ENCODE data around the gene ENTPD1. TPM values are rescaled to one million over a fixed set of nuclear protein-coding genes. Genes with fewer than 3 reads are reported as not detected.

Gene ENTPD1
- total and polyA plus RNA-seq, 9 of the 15 experiments (the other 6 are each of a cell fraction or from before 2014, with no cell fraction given): 0.07 to 1.5 (median 0.37) TPM

- TF ChIP-seq CHD7 (IDR thresholded peaks at IDR 0.05; ENCODE audit: low read depth, low read length) (no peak), RFX1 (IDR thresholded peaks at IDR 0.05) (no peak)
Measured at GRCh38 chr10:95865814-95866466, 110.0 kb downstream of the ENTPD1 start (continued).

Measured in K562 (cell line).